Right lobe of liver (tissue), 4 donors: Measurements from ENCODE around the gene KDM4C.

Experiments
- CTCF ChIP-seq, 4 donors: fragments of 200-600 bp in 3 of 4; fragments of 450-650 bp in 1 of 4; IDR thresholded peaks; one replicate each; pipeline versions ENCODE4 v1.5.1 to v1.8.0; 2016 to 2022; ENCODE audit warnings: antibody characterized with exemption in 4 of 4, mild to moderate bottlenecking in 2 of 4
- POLR2A ChIP-seq: fragments of 450-650 bp; IDR thresholded peaks from one replicate; pipeline ENCODE4 v1.6.1; 2017; ENCODE audit warnings: antibody characterized with exemption, mild to moderate bottlenecking
- donor health status: DM: no; HTN: no; CAD: no.
- donor health status: DM: no; HTN: no; CAD: no.
- donor health status: DM: no; HTN: yes; CAD: no.

- no peak for TF ChIP-seq CTCF (IDR thresholded peaks at IDR 0.05)
- no peak for TF ChIP-seq POLR2A
Observed at GRCh38 chr9:6733257-6733656, 24.5 kb upstream of the KDM4C start.
